GM12878 (cell line): ENCODE results near the gene SPTLC3. TPM values are rescaled to one million over a fixed set of nuclear protein-coding genes. Genes with fewer than 3 reads are reported as not detected.

ENCODE experiments used
- ATAC-seq: fragments of 200-7000 bp; cut with Tn5 transposase; 3 replicates; pipeline ENCODE4 v1.9.1; 2020; ENCODE audit warnings: mild to moderate bottlenecking, moderate library complexity
- BruUV-seq: library from RNA; stranded (reverse); fragments of 400-500 nt; replicated peaks from 2 replicates; lab custom pipeline; 2021; lab: Mats Ljungman, UMichigan
- CTCF ChIA-PET: fragments of 300-600 bp; sonication (Branson Sonifier 250); formaldehyde crosslinking; extraction: SDS; loops from one replicate; lab custom pipeline; 2021; ENCODE audit warnings: inconsistent platforms; lab: Yijun Ruan, JAX
- POLR2A ChIA-PET: fragments of 350-600 bp; formaldehyde crosslinking; extraction: SDS; loops from one replicate; lab custom pipeline; 2021; ENCODE audit warnings: inconsistent platforms; lab: Charles Lee
- RAD21 ChIA-PET: fragments of 300-600 bp; sonication (Branson Sonifier 250); formaldehyde crosslinking; loops from one replicate; lab custom pipeline; 2023; ENCODE audit warnings: antibody characterized with exemption; ENCODE audit not compliant: unreplicated experiment; lab: Charles Lee
- SMC1A ChIA-PET: fragments of 300-600 bp; sonication (Branson Sonifier 250); formaldehyde crosslinking; loops from one replicate; lab custom pipeline; 2023; ENCODE audit not compliant: unreplicated experiment, uncharacterized antibody; lab: Charles Lee
- DNase-seq: peaks from one replicate; pipeline ENCODE4 v3.0.0-alpha.2; 2011; ENCODE audit warnings: low read depth, low spot score
- FAIRE-seq: peaks from 3 replicates; lab custom pipeline; 2011; peaks lifted over from hg19 to GRCh38; lab: Jason Lieb, UNC
- H2AFZ ChIP-seq: 2 replicates; pipeline ENCODE4 v1.6.0; 2011; ENCODE audit warnings: low read depth, low read length, control low read depth; ENCODE audit not compliant: control insufficient read depth
- H3K27ac ChIP-seq: 2 replicates; pipeline ENCODE4 v1.5.1; 2011; ENCODE audit warnings: control low read depth; ENCODE audit not compliant: control insufficient read depth, insufficient read depth
- H3K27me3 ChIP-seq, 2 experiments: replicated peaks in 1 of 2; 2 replicates each; pipeline versions ENCODE4 v1.6.0 to v1.6.1; 2011; ENCODE audit warnings: low read length in 1 of 2; ENCODE audit not compliant: control insufficient read depth in 2 of 2, insufficient read depth in 2 of 2
- H3K36me3 ChIP-seq, 2 experiments: 2 replicates each; pipeline ENCODE4 v1.5.1; 2011; ENCODE audit warnings: low read length in 1 of 2; ENCODE audit not compliant: control insufficient read depth in 2 of 2, insufficient read depth in 2 of 2
- H3K4me1 ChIP-seq: 2 replicates; pipeline ENCODE4 v1.6.1; 2011; ENCODE audit warnings: mild to moderate bottlenecking, low read length, moderate library complexity, mixed read lengths; ENCODE audit not compliant: control insufficient read depth, insufficient read depth
- H3K4me2 ChIP-seq: 2 replicates; pipeline ENCODE4 v1.6.0; 2011; ENCODE audit warnings: control low read depth; ENCODE audit not compliant: control insufficient read depth, insufficient read depth
- H3K4me3 ChIP-seq: fragments of 200-600 bp; sonication (generic); 2 replicates; pipeline ENCODE4 v1.5.1; 2016
- H3K79me2 ChIP-seq: 2 replicates; pipeline ENCODE4 v1.6.0; 2011; ENCODE audit warnings: low read length; ENCODE audit not compliant: control insufficient read depth, insufficient read depth
- H3K9ac ChIP-seq: 2 replicates; pipeline ENCODE4 v1.8.0; 2011; ENCODE audit warnings: low read length, control low read depth, mixed read lengths; ENCODE audit not compliant: control insufficient read depth, insufficient read depth
- H3K9me3 ChIP-seq: replicated peaks from 3 replicates; pipeline ENCODE4 v1.5.1; 2011; ENCODE audit warnings: mild to moderate bottlenecking, low read length; ENCODE audit not compliant: control insufficient read depth, insufficient read depth
- H4K20me1 ChIP-seq: 2 replicates; pipeline ENCODE4 v1.6.0; 2011; ENCODE audit not compliant: control insufficient read depth, insufficient read depth
- CBX5 ChIP-seq: sonication (generic); IDR thresholded peaks from 2 replicates; pipeline ENCODE4 v1.6.1; 2016; ENCODE audit warnings: low read depth, moderate library complexity, mild to moderate bottlenecking, inconsistent platforms
- CEBPB ChIP-seq, 2 experiments: fragments of 150-350 bp in 1 of 2; IDR thresholded peaks; 2 replicates each; pipeline ENCODE4 v1.6.1; 2012 to 2014; ENCODE audit warnings: low read depth in 2 of 2, low read length in 2 of 2, borderline replicate concordance in 1 of 2, inconsistent platforms in 1 of 2
- CHD2 ChIP-seq: IDR thresholded peaks from 2 replicates; pipeline ENCODE4 v1.6.1; 2011; ENCODE audit warnings: low read depth, low read length, improper control_type of control experiment, borderline replicate concordance
- PAX5 ChIP-seq: IDR thresholded peaks from 2 replicates; pipeline ENCODE4 v1.6.1; 2011; ENCODE audit warnings: low read depth, low read length, borderline replicate concordance
- SIX5 ChIP-seq: IDR thresholded peaks from 2 replicates; pipeline ENCODE4 v1.6.1; 2011; ENCODE audit warnings: mild to moderate bottlenecking, low read depth, low read length, moderate library complexity; ENCODE audit not compliant: severe bottlenecking
- ZNF622 ChIP-seq: fragments of 450-650 bp; IDR thresholded peaks from 2 replicates; pipeline ENCODE4 v1.6.1; 2017; ENCODE audit warnings: mild to moderate bottlenecking, inconsistent platforms
- WGBS: methylation state at CpG from one replicate; pipeline ENCODE4 v1.1.6; 2016; ENCODE audit warnings: low lambda C conversion rate; ENCODE audit not compliant: insufficient replicate concordance, insufficient coverage; ENCODE audit errors: missing lambda C conversion rate; 5-methylcytosine and 5-hydroxymethylcytosine counted together
- in situ Hi-C: fragments of 300-500 bp; cut with MboI; formaldehyde crosslinking; loops from 9 replicates; pipeline ENCODE4 v1.14.3; 2018; ENCODE audit warnings: mixed read lengths
- intact Hi-C: fragments of 100-400 bp; cut with micrococcal nuclease; formaldehyde crosslinking; loops from one replicate; pipeline ENCODE4 v1.14.2; 2022; ENCODE audit not compliant: unreplicated experiment
- polyA plus RNA-seq, 11 experiments: library from polyadenylated mRNA; depleted of rRNA in 4 of 11; unstranded in 6 of 11; stranded (reverse) in 5 of 11; fragments of >200 nt; fragmentation: Nextera tagmentation in 4 of 11; fragmentation: Illumina TruSeq in 1 of 11; extraction: Ambion mirVana in 4 of 11; extraction: Trizol in 1 of 11; gene quantifications; 1 replicate in 1 of 11; 2 replicates in 10 of 11; pipeline versions ENCODE4 v1.2.1 to v1.2.3, GENCODE V29; 2011 to 2016; ENCODE audit warnings: inconsistent platforms in 2 of 11, missing spikeins in 2 of 11, low read depth in 1 of 11
- total RNA-seq, 4 experiments: library from RNA; depleted of rRNA in 3 of 4; stranded (reverse); fragments of >200 nt in 3 of 4; fragmentation: Illumina TruSeq in 1 of 4; extraction: Trizol in 1 of 4; gene quantifications; 2 replicates each; pipeline versions ENCODE4 v1.2.1 to v1.2.3, GENCODE V29; 2013 to 2021
- TF ChIP-seq, protein P1 (sequence below): IDR thresholded peaks from 2 replicates; pipeline ENCODE4 v1.6.1; 2012; ENCODE audit warnings: low read depth, low read length, improper control_type of control experiment

The SPTLC3 gene
- total and polyA plus RNA-seq, 10 of the 15 experiments (the other 5 are each of a cell fraction or from before 2014, with no cell fraction given) = 0.04 to 0.29 (median 0.06) TPM; not detected in 7

DNA sequence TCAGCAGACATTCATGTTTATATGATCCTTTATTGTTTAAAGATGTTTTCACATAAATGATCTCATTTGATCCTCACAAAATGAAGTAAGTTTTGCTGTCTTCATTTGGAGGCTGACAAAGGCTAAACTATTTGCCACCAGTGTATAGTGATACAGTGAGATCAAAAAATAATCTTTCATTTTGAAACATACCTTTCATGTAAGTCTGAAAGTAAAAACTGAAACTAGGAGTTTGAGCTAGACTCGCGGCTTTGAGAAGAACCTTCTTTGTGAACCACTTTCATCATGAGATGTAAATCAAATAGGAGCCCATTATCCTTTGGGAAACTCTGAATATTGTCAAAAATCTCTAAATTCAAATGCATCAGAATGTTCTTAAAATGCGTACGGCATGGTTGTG, 40.3 kb upstream of the SPTLC3 start (continued):
- TF ChIP-seq CBX5 = no peak

DNA sequence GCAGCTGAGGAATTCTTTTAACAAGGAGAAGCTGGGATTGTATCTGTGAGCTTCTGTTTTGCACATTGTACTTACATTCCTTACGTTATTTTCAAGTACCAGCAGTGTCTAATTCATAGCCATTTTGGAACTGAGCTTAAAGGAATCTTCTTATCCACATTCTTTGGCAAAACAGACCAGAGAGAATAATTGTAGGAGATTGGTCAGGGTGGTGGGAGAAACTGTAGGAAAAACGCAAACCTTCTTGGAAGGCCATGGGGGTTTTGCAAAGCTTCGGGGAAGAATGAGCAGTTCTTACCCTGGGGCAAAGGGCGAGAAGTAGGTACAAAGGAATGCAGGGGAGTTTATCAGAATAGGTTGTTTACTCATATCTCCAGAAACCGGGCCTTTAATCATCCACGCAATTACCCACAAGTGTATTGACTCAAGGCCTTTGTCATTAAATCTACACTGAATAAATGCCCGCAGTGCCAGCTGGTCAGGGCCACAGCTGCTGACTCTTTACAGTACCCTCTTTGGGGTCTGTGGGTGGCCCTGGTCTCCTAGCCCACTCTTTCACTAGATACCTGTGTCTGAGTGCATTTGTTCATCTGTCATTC, 39.6 kb upstream of the SPTLC3 start:
- no peak overlapping the region for H2AFZ ChIP-seq
- no peaks in the 10 kb centered on the region for H3K36me3 ChIP-seq
- in situ Hi-C loops = no loop called here
- WGBS = 46% methylated on average over 7 of the region's 7 CpGs
- no TSS peak for BruUV-seq
- SMC1A ChIA-PET = interaction anchor here (0.8 kb wide), 1 partner anchor 134 kb away, joined by 3 read pairs; no protein-coding TSS in a partner anchor
- no peak for FAIRE-seq
- TF ChIP-seq PAX5 (no peak), SIX5 (no peak), CEBPB (IDR thresholded peaks at IDR 0.05; ENCODE audit: borderline replicate concordance in 1 of 2, low read depth in 2 of 2, low read length in 2 of 2) (no peak), ZNF622 (no peak), CHD2 (no peak)
- TF ChIP-seq, protein P1, sequence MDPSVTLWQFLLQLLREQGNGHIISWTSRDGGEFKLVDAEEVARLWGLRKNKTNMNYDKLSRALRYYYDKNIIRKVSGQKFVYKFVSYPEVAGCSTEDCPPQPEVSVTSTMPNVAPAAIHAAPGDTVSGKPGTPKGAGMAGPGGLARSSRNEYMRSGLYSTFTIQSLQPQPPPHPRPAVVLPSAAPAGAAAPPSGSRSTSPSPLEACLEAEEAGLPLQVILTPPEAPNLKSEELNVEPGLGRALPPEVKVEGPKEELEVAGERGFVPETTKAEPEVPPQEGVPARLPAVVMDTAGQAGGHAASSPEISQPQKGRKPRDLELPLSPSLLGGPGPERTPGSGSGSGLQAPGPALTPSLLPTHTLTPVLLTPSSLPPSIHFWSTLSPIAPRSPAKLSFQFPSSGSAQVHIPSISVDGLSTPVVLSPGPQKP = no peak
- no peak for ATAC-seq
- CTCF ChIA-PET = interaction anchor here (0.5 to 2.5 kb wide), 6 partner anchors 43 to 724 kb away, joined by 3 to 12 read pairs (median 5); no protein-coding TSS in a partner anchor
- no peak overlapping the region for H3K4me3 ChIP-seq
- H3K79me2 ChIP-seq = no peaks in the 10 kb centered on the region
- H3K27ac ChIP-seq = no peak overlapping the region
- no peaks in the 10 kb centered on the region for H3K27me3 ChIP-seq
- POLR2A ChIA-PET = no interaction called here
- DNase-seq = no peak
- H3K4me2 ChIP-seq = no peak overlapping the region
- H3K9me3 ChIP-seq = no peaks in the 10 kb centered on the region; the same call in 2 of the 3 replicates
- H3K4me1 ChIP-seq = no peaks in the 10 kb centered on the region
- intact Hi-C loops = no loop called here
- no peaks in the 10 kb centered on the region for H4K20me1 ChIP-seq
- no peak overlapping the region for H3K9ac ChIP-seq
- RAD21 ChIA-PET = interaction anchor here (0.6 to 1.1 kb wide), 3 partner anchors 569 to 1084 kb away, joined by 3 to 4 read pairs (median 3); no protein-coding TSS in a partner anchor
